Activated naive CD8-positive, alpha-beta T cell treated with anti-CD3 and anti-CD28 coated beads, Interleukin-2, amount 50 U/mL, for 24 hours (primary cell): ENCODE measurements around the gene SDF2L1.
A peak's percentile ranks its signal among the peaks of the same experiment; 100 is the strongest.
"Not testable (repeated sequence)": the region's sequence is repeated elsewhere in the genome, so short reads cannot be mapped to it uniquely, and the experiment has no call there.

Experiments used
- ATAC-seq: fragments of 150-1000 bp; cut with Tn5 transposase; one replicate; pipeline ENCODE4 v1.10.0; 2021
- DNase-seq: peaks from one replicate; pipeline ENCODE4 v3.0.0; 2021
- H3K27ac Mint-ChIP-seq: one replicate; pipeline ENCODE4 v1.8.0; 2021; ENCODE audit warnings: mild to moderate bottlenecking, mixed read lengths
- H3K27me3 Mint-ChIP-seq: one replicate; pipeline ENCODE4 v1.8.0; 2021; ENCODE audit warnings: mixed read lengths
- H3K36me3 Mint-ChIP-seq: one replicate; pipeline ENCODE4 v1.8.0; 2021; ENCODE audit warnings: low read depth, mixed read lengths
- H3K4me1 Mint-ChIP-seq: one replicate; pipeline ENCODE4 v1.8.0; 2021; ENCODE audit warnings: mixed read lengths
- H3K4me3 Mint-ChIP-seq: one replicate; pipeline ENCODE4 v1.8.0; 2021; ENCODE audit warnings: mild to moderate bottlenecking, moderate library complexity, mixed read lengths
- H3K9me3 Mint-ChIP-seq: one replicate; pipeline ENCODE4 v1.8.0; 2021; ENCODE audit warnings: mixed read lengths

SDF2L1 gene

GRCh38 chr22:21611210-21611977, 30.7 kb upstream of the SDF2L1 start:
- no peaks in the 10 kb centered on the region for H3K9me3 Mint-ChIP-seq
- peaks cover 39% of the 10 kb centered on the region for H3K36me3 Mint-ChIP-seq
- no peaks in the 10 kb centered on the region for H3K27me3 Mint-ChIP-seq
- H3K27ac Mint-ChIP-seq, result peak overlapping the region; percentile 25
- ATAC-seq (no peak), DNase-seq (no peak)
- H3K4me1 Mint-ChIP-seq, result peaks cover 13% of the 10 kb centered on the region
- H3K4me3 Mint-ChIP-seq, result no peak overlapping the region

DNA sequence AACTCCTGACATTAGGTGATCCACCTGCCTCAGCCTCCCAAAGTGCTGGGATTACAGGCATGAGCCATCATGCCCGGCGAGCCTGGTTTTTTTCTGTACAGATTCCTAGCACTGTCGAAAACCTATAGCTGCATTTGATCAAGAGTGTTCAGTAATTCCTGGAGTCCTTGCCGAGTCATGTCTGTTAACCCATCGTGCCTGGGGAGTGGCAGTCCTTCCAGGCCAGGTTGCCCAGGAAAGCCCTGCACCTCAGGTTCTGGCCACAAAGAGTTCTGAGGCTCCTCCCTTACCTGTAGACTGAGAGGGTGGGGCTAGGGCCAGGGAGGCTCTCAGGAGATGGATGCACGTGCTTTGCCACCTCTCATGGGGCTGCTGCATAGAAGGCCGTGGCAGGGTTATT, 29.2 kb upstream of the SDF2L1 start:
- no peak overlapping the region for H3K4me3 Mint-ChIP-seq
- H3K27ac Mint-ChIP-seq, result no peak overlapping the region
- DNase-seq (no peak), ATAC-seq (no peak)
- no peaks in the 10 kb centered on the region for H3K27me3 Mint-ChIP-seq
- peaks cover 7% of the 10 kb centered on the region for H3K4me1 Mint-ChIP-seq
- peaks cover 35% of the 10 kb centered on the region for H3K36me3 Mint-ChIP-seq
- H3K9me3 Mint-ChIP-seq, result no peaks in the 10 kb centered on the region

DNA sequence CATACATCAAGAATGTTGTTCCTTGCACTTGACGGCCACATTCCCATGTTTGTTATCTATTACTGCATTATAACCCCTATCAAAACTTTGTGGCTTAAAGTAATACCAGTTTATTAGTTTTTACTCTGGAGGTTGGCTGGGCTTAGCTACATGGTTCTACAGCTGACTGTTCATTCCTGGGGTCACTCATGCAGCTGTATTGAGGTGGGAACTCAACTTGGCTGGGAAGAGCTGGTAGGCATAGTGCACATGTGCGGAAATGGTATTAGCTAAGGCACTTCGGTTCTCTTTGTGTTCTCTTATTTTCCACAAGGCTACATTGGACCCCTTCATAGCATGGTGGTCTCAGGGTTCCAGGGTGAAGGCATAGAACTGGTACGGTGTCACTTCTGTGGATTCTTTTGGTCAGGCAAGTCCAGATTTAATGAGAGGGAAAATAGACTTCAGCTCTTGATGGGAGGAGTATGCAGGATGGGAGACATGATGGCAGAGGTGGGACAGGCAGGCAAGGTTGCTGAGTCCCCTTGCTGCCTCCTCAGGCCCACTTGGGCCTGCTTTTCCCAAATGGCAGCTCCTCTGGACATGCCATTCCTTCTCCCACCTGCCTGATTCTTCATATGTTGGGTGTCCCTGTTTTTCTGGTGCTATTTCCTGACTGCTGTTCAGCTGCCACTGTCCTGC, 28.4 kb upstream of the SDF2L1 start:
- H3K4me1 Mint-ChIP-seq, result peaks cover 6% of the 10 kb centered on the region
- H3K27ac Mint-ChIP-seq, result no peak overlapping the region
- no peaks in the 10 kb centered on the region for H3K27me3 Mint-ChIP-seq
- DNase-seq (no peak), ATAC-seq (no peak)
- H3K4me3 Mint-ChIP-seq, result no peak overlapping the region
- H3K36me3 Mint-ChIP-seq, result peaks cover 34% of the 10 kb centered on the region
- no peaks in the 10 kb centered on the region for H3K9me3 Mint-ChIP-seq

DNA sequence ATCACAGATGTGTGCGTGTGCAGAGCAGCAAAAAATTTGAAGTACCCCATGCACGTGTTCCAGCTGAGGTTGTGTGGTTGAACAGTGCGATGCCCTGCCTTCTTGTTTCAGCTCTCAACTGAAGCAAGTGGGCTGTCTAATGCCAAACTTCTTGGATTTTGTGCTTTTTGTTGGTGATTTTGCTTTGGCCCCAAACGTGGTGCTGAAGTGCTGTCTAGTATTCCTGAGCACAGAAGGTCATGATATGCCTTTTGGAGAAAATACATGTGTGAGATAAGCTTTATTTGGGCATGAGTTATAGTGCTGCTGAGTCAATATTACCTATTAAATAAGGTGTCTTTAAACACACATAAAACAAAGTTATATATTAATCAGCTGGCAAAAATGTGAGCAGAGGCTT, 26.4 kb upstream of the SDF2L1 start:
- Mint-ChIP-seq H3K27ac (no peak overlapping the region), H3K9me3 (no peaks in the 10 kb centered on the region), H3K4me3 (no peak overlapping the region), H3K36me3 (peaks cover 33% of the 10 kb centered on the region), H3K27me3 (no peaks in the 10 kb centered on the region), H3K4me1 (peaks cover 9% of the 10 kb centered on the region)
- ATAC-seq, result no peak
- no peak for DNase-seq

DNA sequence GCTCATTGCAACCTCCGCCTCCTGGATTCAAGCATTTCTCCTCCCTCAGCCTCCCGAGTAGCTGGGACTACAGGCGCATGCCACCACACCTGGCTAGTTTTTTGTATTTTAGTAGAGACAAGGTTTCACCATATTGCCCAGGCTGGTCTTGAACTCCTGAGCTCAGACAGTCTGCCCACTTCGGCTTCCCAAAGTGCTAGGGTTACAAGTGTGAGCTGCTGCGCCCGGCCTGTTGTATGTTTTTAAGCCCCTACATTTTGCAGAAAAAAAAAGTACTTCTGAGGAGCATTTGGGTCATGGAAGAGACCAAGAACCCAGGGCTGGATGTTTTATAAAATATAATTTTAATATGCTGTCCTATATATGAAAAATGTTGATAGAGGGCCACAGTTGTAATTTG, 24.8 kb upstream of the SDF2L1 start:
- DNase-seq, H3K4me3 Mint-ChIP-seq, H3K9me3 Mint-ChIP-seq, H3K4me1 Mint-ChIP-seq, ATAC-seq, H3K27me3 Mint-ChIP-seq, H3K27ac Mint-ChIP-seq: not testable (repeated sequence)
- peaks cover 23% of the 10 kb centered on the region for H3K36me3 Mint-ChIP-seq

DNA sequence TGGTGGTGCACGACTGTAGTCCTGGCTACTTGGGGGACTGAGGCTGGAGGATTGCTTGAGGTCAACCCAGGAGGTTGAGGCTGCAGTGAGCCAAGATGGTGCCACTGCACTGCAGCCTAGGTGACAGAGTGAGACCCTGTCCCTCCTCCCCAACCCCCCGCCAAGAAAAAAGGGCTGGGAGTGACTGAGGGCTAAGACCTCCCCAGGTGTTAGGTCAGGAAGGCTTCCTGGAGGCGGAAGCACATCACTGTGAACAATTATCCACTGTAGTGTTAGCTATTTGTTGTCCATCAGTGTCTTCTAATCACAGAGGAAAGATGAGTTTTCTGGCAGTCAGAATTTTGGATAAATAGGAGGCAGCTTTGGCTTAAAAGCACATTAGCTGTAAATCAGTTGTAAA, 21.1 kb upstream of the SDF2L1 start:
- Mint-ChIP-seq H3K4me1 (peaks cover 16% of the 10 kb centered on the region), H3K4me3 (no peak overlapping the region), H3K36me3 (peaks cover 11% of the 10 kb centered on the region), H3K27ac (peak overlapping the region; percentile 26), H3K27me3 (no peaks in the 10 kb centered on the region), H3K9me3 (no peaks in the 10 kb centered on the region)
- ATAC-seq, result no peak
- no peak for DNase-seq

- DNase-seq (no peak), ATAC-seq (no peak)
- Mint-ChIP-seq H3K4me3 (no peak overlapping the region), H3K27me3 (no peaks in the 10 kb centered on the region), H3K4me1 (peaks cover 24% of the 10 kb centered on the region), H3K36me3 (peaks cover 18% of the 10 kb centered on the region), H3K27ac (peak overlapping the region; percentile 35), H3K9me3 (no peaks in the 10 kb centered on the region)
Measured at GRCh38 chr22:21622011-21622918, 19.8 kb upstream of the SDF2L1 start.

GRCh38 chr22:21622919-21623647, 19.0 kb upstream of the SDF2L1 start:
- no peak for ATAC-seq
- Mint-ChIP-seq H3K9me3 (no peaks in the 10 kb centered on the region), H3K4me1 (peaks cover 32% of the 10 kb centered on the region), H3K4me3 (no peak overlapping the region), H3K27ac (peak overlapping the region; percentile 35), H3K27me3 (no peaks in the 10 kb centered on the region), H3K36me3 (peaks cover 23% of the 10 kb centered on the region)
- no peak for DNase-seq

DNA sequence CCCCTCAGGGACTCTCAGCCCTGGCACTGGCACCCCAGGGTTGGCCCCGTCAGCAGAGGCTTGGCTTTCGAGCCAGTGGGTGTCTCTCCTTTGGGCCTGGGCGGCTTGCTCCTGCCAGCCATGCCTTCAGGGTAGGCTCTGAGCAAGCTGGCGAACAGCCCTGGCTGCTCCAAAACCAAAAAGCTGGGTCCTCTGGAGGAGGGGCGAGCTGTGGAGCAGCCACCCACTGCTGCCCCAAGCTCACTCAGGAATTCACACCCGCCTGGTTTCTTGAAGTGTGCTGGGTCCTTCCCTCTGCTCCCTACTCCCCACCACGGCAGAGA, 18.5 kb upstream of the SDF2L1 start:
- no peaks in the 10 kb centered on the region for H3K9me3 Mint-ChIP-seq
- no peaks in the 10 kb centered on the region for H3K27me3 Mint-ChIP-seq
- H3K4me3 Mint-ChIP-seq, result no peak overlapping the region
- H3K4me1 Mint-ChIP-seq, result peaks cover 35% of the 10 kb centered on the region
- H3K36me3 Mint-ChIP-seq, result peaks cover 26% of the 10 kb centered on the region
- ATAC-seq, result no peak
- DNase-seq, result no peak
- no peak overlapping the region for H3K27ac Mint-ChIP-seq

DNA sequence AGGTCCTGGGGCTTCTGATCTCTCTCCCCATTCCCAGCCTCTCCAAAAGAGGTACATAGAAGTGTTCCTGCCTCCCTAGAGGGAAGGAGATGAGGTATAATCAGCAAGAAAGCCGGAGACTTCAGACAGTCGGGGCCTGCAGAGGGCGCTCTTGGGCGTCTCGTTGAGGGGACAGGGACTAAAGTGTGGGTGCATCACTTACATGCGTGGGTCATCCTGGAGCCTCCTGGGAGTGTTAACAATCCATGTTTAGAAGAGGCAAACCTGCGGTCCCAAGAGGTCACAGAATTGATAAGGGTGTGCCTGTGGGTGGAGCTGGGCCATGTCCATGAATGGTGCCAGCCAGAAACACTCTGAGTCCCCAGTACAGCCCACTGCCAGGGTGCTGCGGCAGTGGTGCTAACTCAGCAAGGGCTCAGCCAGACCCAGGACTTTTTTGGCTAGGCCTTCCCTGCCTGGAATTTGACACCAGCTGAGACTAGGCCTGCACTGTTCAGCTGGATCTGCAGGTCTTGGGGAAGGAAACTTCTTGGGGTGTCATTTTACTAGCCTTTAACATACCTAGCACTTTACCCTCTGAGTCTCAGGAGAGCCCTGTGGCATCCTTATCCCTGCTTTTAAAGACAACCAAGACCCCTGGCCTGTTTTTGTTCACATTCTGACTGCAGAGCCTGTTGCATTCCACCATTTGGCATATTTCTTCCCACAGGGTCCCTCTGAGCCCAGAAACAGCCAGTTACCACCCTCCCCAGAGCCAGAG, 17.8 kb upstream of the SDF2L1 start:
- H3K27ac Mint-ChIP-seq, result peak overlapping the region; percentile 71
- no peaks in the 10 kb centered on the region for H3K27me3 Mint-ChIP-seq
- peak; percentile 71 for DNase-seq
- ATAC-seq, result peak; percentile 3
- no peaks in the 10 kb centered on the region for H3K9me3 Mint-ChIP-seq
- H3K4me3 Mint-ChIP-seq, result no peak overlapping the region
- H3K4me1 Mint-ChIP-seq, result peaks cover 36% of the 10 kb centered on the region
- H3K36me3 Mint-ChIP-seq, result peaks cover 28% of the 10 kb centered on the region

- H3K27ac Mint-ChIP-seq, result peak overlapping the region; percentile 71
- peaks cover 33% of the 10 kb centered on the region for H3K4me1 Mint-ChIP-seq
- H3K9me3 Mint-ChIP-seq, result no peaks in the 10 kb centered on the region
- peaks cover 28% of the 10 kb centered on the region for H3K36me3 Mint-ChIP-seq
- H3K27me3 Mint-ChIP-seq, result no peaks in the 10 kb centered on the region
- ATAC-seq (no peak), DNase-seq (no peak)
- peak overlapping the region; percentile 14 for H3K4me3 Mint-ChIP-seq
Measured at GRCh38 chr22:21624880-21625791, 17.0 kb upstream of the SDF2L1 start.

- DNase-seq, result no peak
- H3K9me3 Mint-ChIP-seq, result no peaks in the 10 kb centered on the region
- H3K27ac Mint-ChIP-seq, result peak overlapping the region; percentile 68
- H3K4me3 Mint-ChIP-seq, result peak overlapping the region; percentile 87
- no peaks in the 10 kb centered on the region for H3K27me3 Mint-ChIP-seq
- ATAC-seq, result no peak
- peaks cover 26% of the 10 kb centered on the region for H3K36me3 Mint-ChIP-seq
- H3K4me1 Mint-ChIP-seq, result peaks cover 43% of the 10 kb centered on the region
Measured at GRCh38 chr22:21626073-21626734, 15.9 kb upstream of the SDF2L1 start.
